K562 (cell line): ENCODE measurements around the gene BEST4. TPM values are rescaled to one million over a fixed set of nuclear protein-coding genes. Genes with fewer than 3 reads are reported as not detected.

Experiments used
- CC2D1A ChIP-seq: fragments of 450-650 bp; IDR thresholded peaks from 2 replicates; pipeline ENCODE4 v1.6.1; 2017; ENCODE audit warnings: mild to moderate bottlenecking
- FUS ChIP-seq: fragments of 200-400 bp; formaldehyde crosslinking; optimal IDR thresholded peaks from 2 replicates; pipeline ENCODE3; 2017; ENCODE audit warnings: low read depth, low read length
- GABPA ChIP-seq: fragments of 200-800 bp; sonication (Bioruptor generic); conservative IDR thresholded peaks from 2 replicates; pipeline ENCODE4 v1.6.1; 2016; ENCODE audit warnings: low read depth, missing genetic modification characterization, missing compliant biosample characterization
- HIVEP1 ChIP-seq: fragments of 250-450 bp; sonication (Bioruptor Pico); IDR thresholded peaks from 2 replicates; pipeline ENCODE4 v1.4.0; 2020; ENCODE audit warnings: mild to moderate bottlenecking
- KLF13 ChIP-seq: fragments of 450-650 bp; IDR thresholded peaks from 2 replicates; pipeline ENCODE4 v1.6.1; 2016; ENCODE audit warnings: missing genetic modification characterization, low read depth, mild to moderate bottlenecking, missing compliant biosample characterization, moderate library complexity, borderline replicate concordance
- LARP7 ChIP-seq: fragments of 450-650 bp; IDR thresholded peaks from 2 replicates; pipeline ENCODE4 v1.6.1; 2016
- MECOM ChIP-seq: fragments of 250-450 bp; sonication (Bioruptor Pico); IDR thresholded peaks from 2 replicates; pipeline ENCODE4 v1.8.0; 2022; ENCODE audit warnings: inconsistent platforms
- MYBL2 ChIP-seq, 2 experiments: fragments of 450-650 bp in 1 of 2; sonication (generic) in 1 of 2; formaldehyde crosslinking in 1 of 2; IDR thresholded peaks; 2 replicates each; pipeline versions ENCODE4 v1.6.1 to v1.8.1; 2017 to 2022; ENCODE audit warnings: borderline replicate concordance in 1 of 2, inconsistent platforms in 1 of 2, low read depth in 1 of 2, mild to moderate bottlenecking in 1 of 2, missing genetic modification reagents in 1 of 2, moderate library complexity in 1 of 2
- NRF1 ChIP-seq, 2 experiments: fragments of 450-650 bp; IDR thresholded peaks in 1 of 2; conservative IDR thresholded peaks in 1 of 2; 2 replicates each; pipeline ENCODE4 v1.6.1; 2014; ENCODE audit warnings: mild to moderate bottlenecking in 2 of 2
- SRSF7 ChIP-seq: fragments of 200-400 bp; formaldehyde crosslinking; optimal IDR thresholded peaks from 2 replicates; pipeline ENCODE3; 2017; ENCODE audit warnings: mild to moderate bottlenecking, low read depth, low read length
- TAF9B ChIP-seq: fragments of 450-650 bp; IDR thresholded peaks from 2 replicates; pipeline ENCODE4 v1.6.1; 2018; ENCODE audit warnings: mild to moderate bottlenecking; ENCODE audit not compliant: partially characterized antibody
- TEAD1 ChIP-seq, 2 experiments: fragments of 450-650 bp in 1 of 2; sonication (generic) in 1 of 2; formaldehyde crosslinking; IDR thresholded peaks; 2 replicates each; pipeline versions ENCODE4 v1.4.0 to v1.8.0; 2020 to 2022; ENCODE audit warnings: mild to moderate bottlenecking in 2 of 2, missing genetic modification reagents in 1 of 2
- TFE3 ChIP-seq: fragments of 450-650 bp; formaldehyde crosslinking; IDR thresholded peaks from 2 replicates; pipeline ENCODE4 v1.4.0; 2020; ENCODE audit warnings: mild to moderate bottlenecking, mixed read lengths
- TGIF2 ChIP-seq: sonication (generic); formaldehyde crosslinking; IDR thresholded peaks from 2 replicates; pipeline ENCODE4 v1.8.1; 2022; ENCODE audit warnings: mild to moderate bottlenecking, missing genetic modification reagents, moderate library complexity
- ZBTB7A ChIP-seq: IDR thresholded peaks from 2 replicates; pipeline ENCODE4 v1.6.1; 2011; ENCODE audit warnings: low read depth, mild to moderate bottlenecking, low read length, moderate library complexity, borderline replicate concordance; ENCODE audit not compliant: control insufficient read depth
- ZKSCAN3 ChIP-seq: fragments of 250-450 bp; sonication (Bioruptor Pico); IDR thresholded peaks from 2 replicates; pipeline ENCODE4 v1.4.0; 2020
- ZNF174 ChIP-seq: fragments of 250-450 bp; sonication (Bioruptor Pico); IDR thresholded peaks from 2 replicates; pipeline ENCODE4 v1.4.0; 2020; ENCODE audit warnings: mild to moderate bottlenecking
- ZNF280B ChIP-seq: fragments of 250-450 bp; sonication (Bioruptor Pico); IDR thresholded peaks from 2 replicates; pipeline ENCODE4 v1.5.1; 2021; ENCODE audit warnings: mild to moderate bottlenecking
- ZNF324 ChIP-seq: fragments of 250-450 bp; sonication (Bioruptor Pico); IDR thresholded peaks from 2 replicates; pipeline ENCODE4 v1.4.0; 2020; ENCODE audit warnings: mild to moderate bottlenecking
- ZNF785 ChIP-seq: fragments of 250-450 bp; sonication (Bioruptor Pico); IDR thresholded peaks from 2 replicates; pipeline ENCODE4 v1.4.0; 2020; ENCODE audit warnings: mild to moderate bottlenecking
- ZNF830 ChIP-seq: fragments of 250-450 bp; sonication (Bioruptor Pico); IDR thresholded peaks from 2 replicates; pipeline ENCODE4 v1.5.0; 2021; ENCODE audit warnings: mild to moderate bottlenecking
- polyA plus RNA-seq, 8 experiments: library from polyadenylated mRNA; depleted of rRNA in 4 of 8; stranded (reverse) in 5 of 8; unstranded in 3 of 8; fragments of >200 nt; fragmentation: Nextera tagmentation in 2 of 8; fragmentation: Illumina TruSeq in 1 of 8; extraction: Ambion mirVana in 2 of 8; extraction: Trizol in 1 of 8; gene quantifications; 2 replicates each; pipeline versions ENCODE4 v1.2.1 to v1.2.3, GENCODE V29; 2011 to 2014; ENCODE audit warnings: inconsistent platforms in 1 of 8, missing spikeins in 1 of 8
- total RNA-seq, 7 experiments: library from RNA; depleted of rRNA in 6 of 7; stranded (reverse); fragments of >200 nt in 6 of 7; fragmentation: Illumina TruSeq in 2 of 7; extraction: Trizol in 2 of 7; gene quantifications; 2 replicates each; pipeline versions ENCODE4 v1.2.1 to v1.2.3, GENCODE V29; 2011 to 2021; ENCODE audit warnings: low replicate concordance in 1 of 7
- TF ChIP-seq, protein P1 (sequence below): conservative IDR thresholded peaks from 2 replicates; pipeline ENCODE4 v1.6.1; 2011; ENCODE audit warnings: low read depth, mild to moderate bottlenecking, low read length; ENCODE audit not compliant: control insufficient read depth
- TF ChIP-seq, protein P2 (sequence below): fragments of 450-650 bp; formaldehyde crosslinking; IDR thresholded peaks from 2 replicates; pipeline ENCODE4 v1.4.0; 2020; ENCODE audit warnings: mild to moderate bottlenecking, moderate library complexity

Gene BEST4
- total and polyA plus RNA-seq, 9 of the 15 experiments (the other 6 are each of a cell fraction or from before 2014, with no cell fraction given), result 0.07 to 0.11 TPM; not detected in 7

- TF ChIP-seq SRSF7 (no peak), HIVEP1 (CRISPR knock-in tag) (no peak), MYBL2 (IDR thresholded peaks at IDR 0.05; ENCODE audit: low read depth) (no peak), MYBL2 (CRISPR knock-in tag; IDR thresholded peaks at IDR 0.05; ENCODE audit: borderline replicate concordance) (no peak), ZBTB7A (peak; percentile 14; the same call in 1 of the 2 replicates), ZNF280B (no peak), TGIF2 (CRISPR knock-in tag) (no peak), LARP7 (no peak), ZKSCAN3 (CRISPR knock-in tag) (no peak), TEAD1 (CRISPR knock-in tag; IDR thresholded peaks at IDR 0.05) (no peak), ZNF830 (CRISPR knock-in tag) (no peak), ZNF324 (CRISPR knock-in tag) (no peak), GABPA (tag) (no peak), ZNF174 (CRISPR knock-in tag) (no peak), TAF9B (no peak), KLF13 (no peak), CC2D1A (no peak), NRF1 (conservative IDR thresholded peaks at IDR 0.05 in 1 of 2, IDR thresholded peaks at IDR 0.05 in 1 of 2) (peak; percentile 66 to 69), ZNF785 (no peak), MECOM (CRISPR knock-in tag) (no peak), TFE3 (CRISPR knock-in tag) (no peak), FUS (no peak)
- TF ChIP-seq, protein P1, sequence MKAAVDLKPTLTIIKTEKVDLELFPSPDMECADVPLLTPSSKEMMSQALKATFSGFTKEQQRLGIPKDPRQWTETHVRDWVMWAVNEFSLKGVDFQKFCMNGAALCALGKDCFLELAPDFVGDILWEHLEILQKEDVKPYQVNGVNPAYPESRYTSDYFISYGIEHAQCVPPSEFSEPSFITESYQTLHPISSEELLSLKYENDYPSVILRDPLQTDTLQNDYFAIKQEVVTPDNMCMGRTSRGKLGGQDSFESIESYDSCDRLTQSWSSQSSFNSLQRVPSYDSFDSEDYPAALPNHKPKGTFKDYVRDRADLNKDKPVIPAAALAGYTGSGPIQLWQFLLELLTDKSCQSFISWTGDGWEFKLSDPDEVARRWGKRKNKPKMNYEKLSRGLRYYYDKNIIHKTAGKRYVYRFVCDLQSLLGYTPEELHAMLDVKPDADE, result no peak
- TF ChIP-seq, protein P2, sequence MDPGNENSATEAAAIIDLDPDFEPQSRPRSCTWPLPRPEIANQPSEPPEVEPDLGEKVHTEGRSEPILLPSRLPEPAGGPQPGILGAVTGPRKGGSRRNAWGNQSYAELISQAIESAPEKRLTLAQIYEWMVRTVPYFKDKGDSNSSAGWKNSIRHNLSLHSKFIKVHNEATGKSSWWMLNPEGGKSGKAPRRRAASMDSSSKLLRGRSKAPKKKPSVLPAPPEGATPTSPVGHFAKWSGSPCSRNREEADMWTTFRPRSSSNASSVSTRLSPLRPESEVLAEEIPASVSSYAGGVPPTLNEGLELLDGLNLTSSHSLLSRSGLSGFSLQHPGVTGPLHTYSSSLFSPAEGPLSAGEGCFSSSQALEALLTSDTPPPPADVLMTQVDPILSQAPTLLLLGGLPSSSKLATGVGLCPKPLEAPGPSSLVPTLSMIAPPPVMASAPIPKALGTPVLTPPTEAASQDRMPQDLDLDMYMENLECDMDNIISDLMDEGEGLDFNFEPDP, result no peak
Observed at GRCh38 chr1:44826375-44827196, 38.6 kb upstream of the BEST4 start (continued).
